GM23338 (cell line): ENCODE results near the gene PIGS. TPM values are rescaled to one million over a fixed set of nuclear protein-coding genes. Genes with fewer than 3 reads are reported as not detected.

Source experiments
- EZH2phosphoT487 ChIP-seq: fragments of 200-600 bp; sonication (generic); IDR thresholded peaks from one replicate; pipeline ENCODE4 v1.8.1; 2018; ENCODE audit warnings: antibody characterized with exemption; ENCODE audit not compliant: unreplicated experiment
- POLR2AphosphoS5 ChIP-seq: IDR thresholded peaks from 2 replicates; pipeline ENCODE4 v1.6.1; 2016; ENCODE audit warnings: antibody characterized with exemption, low read depth
- ZNF114 ChIP-seq: fragments of 250-450 bp; sonication (Bioruptor Pico); IDR thresholded peaks from 2 replicates; pipeline ENCODE4 v1.5.0; 2020; ENCODE audit warnings: mild to moderate bottlenecking, moderate library complexity
- polyA plus RNA-seq: library from polyadenylated mRNA; unstranded; fragments of >200 nt; fragmentation: Nextera tagmentation; extraction: Ambion mirVana; gene quantifications from 2 replicates; pipeline ENCODE4 v1.2.1, GENCODE V29; 2016
- total RNA-seq: library from RNA; depleted of rRNA; stranded (reverse); fragments of >200 nt; shearing (Covaris generic); gene quantifications from 2 replicates; pipeline ENCODE4 v1.2.3, GENCODE V29; 2014
- TF ChIP-seq, protein P1 (sequence below): fragments of 250-450 bp; sonication (Bioruptor Pico); IDR thresholded peaks from 2 replicates; pipeline ENCODE4 v1.5.0; 2020; ENCODE audit warnings: mild to moderate bottlenecking, moderate library complexity
- TF ChIP-seq, protein P2 (sequence below): IDR thresholded peaks from one replicate; pipeline ENCODE4 v1.6.1; 2018; ENCODE audit warnings: antibody characterized with exemption; ENCODE audit not compliant: unreplicated experiment

PIGS gene
- total and polyA plus RNA-seq, 2 experiments from 2014 or later, result 16.4 to 53.2 TPM

DNA sequence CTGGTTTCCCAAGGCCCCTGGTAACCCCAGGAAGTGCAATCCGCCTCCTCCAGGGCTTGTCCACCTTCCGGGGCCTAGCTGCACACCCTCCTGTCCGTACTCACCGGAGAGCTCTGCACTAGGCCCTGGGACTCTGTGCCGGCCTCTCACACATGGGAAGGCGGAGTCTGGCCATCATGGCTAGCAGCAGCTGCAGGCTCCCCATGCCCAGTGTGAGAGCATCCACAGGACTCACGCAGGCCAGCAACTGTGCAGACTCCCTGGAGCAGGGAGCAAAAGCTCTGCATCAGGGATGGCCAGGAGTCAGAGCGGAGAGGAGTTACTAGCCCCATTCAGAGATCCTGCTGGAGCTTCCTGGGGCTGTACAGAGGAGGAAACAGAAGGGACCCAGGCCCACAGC lies 44.9 kb downstream of the PIGS start (continued):
- TF ChIP-seq, protein P1, sequence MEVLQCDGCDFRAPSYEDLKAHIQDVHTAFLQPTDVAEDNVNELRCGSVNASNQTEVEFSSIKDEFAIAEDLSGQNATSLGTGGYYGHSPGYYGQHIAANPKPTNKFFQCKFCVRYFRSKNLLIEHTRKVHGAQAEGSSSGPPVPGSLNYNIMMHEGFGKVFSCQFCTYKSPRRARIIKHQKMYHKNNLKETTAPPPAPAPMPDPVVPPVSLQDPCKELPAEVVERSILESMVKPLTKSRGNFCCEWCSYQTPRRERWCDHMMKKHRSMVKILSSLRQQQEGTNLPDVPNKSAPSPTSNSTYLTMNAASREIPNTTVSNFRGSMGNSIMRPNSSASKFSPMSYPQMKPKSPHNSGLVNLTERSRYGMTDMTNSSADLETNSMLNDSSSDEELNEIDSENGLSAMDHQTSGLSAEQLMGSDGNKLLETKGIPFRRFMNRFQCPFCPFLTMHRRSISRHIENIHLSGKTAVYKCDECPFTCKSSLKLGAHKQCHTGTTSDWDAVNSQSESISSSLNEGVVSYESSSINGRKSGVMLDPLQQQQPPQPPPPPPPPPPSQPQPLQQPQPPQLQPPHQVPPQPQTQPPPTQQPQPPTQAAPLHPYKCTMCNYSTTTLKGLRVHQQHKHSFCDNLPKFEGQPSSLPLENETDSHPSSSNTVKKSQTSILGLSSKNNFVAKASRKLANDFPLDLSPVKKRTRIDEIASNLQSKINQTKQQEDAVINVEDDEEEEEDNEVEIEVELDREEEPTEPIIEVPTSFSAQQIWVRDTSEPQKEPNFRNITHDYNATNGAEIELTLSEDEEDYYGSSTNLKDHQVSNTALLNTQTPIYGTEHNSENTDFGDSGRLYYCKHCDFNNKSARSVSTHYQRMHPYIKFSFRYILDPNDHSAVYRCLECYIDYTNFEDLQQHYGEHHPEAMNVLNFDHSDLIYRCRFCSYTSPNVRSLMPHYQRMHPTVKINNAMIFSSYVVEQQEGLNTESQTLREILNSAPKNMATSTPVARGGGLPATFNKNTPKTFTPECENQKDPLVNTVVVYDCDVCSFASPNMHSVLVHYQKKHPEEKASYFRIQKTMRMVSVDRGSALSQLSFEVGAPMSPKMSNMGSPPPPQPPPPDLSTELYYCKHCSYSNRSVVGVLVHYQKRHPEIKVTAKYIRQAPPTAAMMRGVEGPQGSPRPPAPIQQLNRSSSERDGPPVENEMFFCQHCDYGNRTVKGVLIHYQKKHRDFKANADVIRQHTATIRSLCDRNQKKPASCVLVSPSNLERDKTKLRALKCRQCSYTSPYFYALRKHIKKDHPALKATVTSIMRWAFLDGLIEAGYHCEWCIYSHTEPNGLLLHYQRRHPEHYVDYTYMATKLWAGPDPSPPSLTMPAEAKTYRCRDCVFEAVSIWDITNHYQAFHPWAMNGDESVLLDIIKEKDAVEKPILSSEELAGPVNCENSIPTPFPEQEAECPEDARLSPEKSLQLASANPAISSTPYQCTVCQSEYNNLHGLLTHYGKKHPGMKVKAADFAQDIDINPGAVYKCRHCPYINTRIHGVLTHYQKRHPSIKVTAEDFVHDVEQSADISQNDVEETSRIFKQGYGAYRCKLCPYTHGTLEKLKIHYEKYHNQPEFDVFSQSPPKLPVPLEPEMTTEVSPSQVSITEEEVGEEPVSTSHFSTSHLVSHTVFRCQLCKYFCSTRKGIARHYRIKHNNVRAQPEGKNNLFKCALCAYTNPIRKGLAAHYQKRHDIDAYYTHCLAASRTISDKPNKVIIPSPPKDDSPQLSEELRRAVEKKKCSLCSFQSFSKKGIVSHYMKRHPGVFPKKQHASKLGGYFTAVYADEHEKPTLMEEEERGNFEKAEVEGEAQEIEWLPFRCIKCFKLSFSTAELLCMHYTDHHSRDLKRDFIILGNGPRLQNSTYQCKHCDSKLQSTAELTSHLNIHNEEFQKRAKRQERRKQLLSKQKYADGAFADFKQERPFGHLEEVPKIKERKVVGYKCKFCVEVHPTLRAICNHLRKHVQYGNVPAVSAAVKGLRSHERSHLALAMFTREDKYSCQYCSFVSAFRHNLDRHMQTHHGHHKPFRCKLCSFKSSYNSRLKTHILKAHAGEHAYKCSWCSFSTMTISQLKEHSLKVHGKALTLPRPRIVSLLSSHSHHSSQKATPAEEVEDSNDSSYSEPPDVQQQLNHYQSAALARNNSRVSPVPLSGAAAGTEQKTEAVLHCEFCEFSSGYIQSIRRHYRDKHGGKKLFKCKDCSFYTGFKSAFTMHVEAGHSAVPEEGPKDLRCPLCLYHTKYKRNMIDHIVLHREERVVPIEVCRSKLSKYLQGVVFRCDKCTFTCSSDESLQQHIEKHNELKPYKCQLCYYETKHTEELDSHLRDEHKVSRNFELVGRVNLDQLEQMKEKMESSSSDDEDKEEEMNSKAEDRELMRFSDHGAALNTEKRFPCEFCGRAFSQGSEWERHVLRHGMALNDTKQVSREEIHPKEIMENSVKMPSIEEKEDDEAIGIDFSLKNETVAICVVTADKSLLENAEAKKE (CRISPR knock-in tag), result no peak
- TF ChIP-seq ZNF114 (CRISPR knock-in tag) (no peak), POLR2AphosphoS5 (no peak), EZH2phosphoT487 (no peak)
- TF ChIP-seq, protein P2, sequence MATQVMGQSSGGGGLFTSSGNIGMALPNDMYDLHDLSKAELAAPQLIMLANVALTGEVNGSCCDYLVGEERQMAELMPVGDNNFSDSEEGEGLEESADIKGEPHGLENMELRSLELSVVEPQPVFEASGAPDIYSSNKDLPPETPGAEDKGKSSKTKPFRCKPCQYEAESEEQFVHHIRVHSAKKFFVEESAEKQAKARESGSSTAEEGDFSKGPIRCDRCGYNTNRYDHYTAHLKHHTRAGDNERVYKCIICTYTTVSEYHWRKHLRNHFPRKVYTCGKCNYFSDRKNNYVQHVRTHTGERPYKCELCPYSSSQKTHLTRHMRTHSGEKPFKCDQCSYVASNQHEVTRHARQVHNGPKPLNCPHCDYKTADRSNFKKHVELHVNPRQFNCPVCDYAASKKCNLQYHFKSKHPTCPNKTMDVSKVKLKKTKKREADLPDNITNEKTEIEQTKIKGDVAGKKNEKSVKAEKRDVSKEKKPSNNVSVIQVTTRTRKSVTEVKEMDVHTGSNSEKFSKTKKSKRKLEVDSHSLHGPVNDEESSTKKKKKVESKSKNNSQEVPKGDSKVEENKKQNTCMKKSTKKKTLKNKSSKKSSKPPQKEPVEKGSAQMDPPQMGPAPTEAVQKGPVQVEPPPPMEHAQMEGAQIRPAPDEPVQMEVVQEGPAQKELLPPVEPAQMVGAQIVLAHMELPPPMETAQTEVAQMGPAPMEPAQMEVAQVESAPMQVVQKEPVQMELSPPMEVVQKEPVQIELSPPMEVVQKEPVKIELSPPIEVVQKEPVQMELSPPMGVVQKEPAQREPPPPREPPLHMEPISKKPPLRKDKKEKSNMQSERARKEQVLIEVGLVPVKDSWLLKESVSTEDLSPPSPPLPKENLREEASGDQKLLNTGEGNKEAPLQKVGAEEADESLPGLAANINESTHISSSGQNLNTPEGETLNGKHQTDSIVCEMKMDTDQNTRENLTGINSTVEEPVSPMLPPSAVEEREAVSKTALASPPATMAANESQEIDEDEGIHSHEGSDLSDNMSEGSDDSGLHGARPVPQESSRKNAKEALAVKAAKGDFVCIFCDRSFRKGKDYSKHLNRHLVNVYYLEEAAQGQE, result no peak
